HEK293 (cell line): Measurements from ENCODE around the gene C6orf58.

Experiments
- GLIS2 ChIP-seq: fragments of 450-650 bp; formaldehyde crosslinking; IDR thresholded peaks from 2 replicates; pipeline ENCODE4 v1.5.1; 2016; ENCODE audit warnings: missing biosample characterization, missing genetic modification characterization
- MYNN ChIP-seq: fragments of 450-650 bp; formaldehyde crosslinking; IDR thresholded peaks from 2 replicates; pipeline ENCODE4 v1.5.1; 2016; ENCODE audit warnings: missing biosample characterization, missing genetic modification characterization, borderline replicate concordance
- ZBTB7A ChIP-seq: fragments of 450-650 bp; formaldehyde crosslinking; IDR thresholded peaks from 2 replicates; pipeline ENCODE4 v1.5.1; 2016; ENCODE audit warnings: low read depth, missing biosample characterization, missing genetic modification characterization
- ZNF175 ChIP-seq: fragments of 450-650 bp; formaldehyde crosslinking; IDR thresholded peaks from 2 replicates; pipeline ENCODE4 v1.5.1; 2016; ENCODE audit warnings: missing biosample characterization, missing genetic modification characterization
- ZNF2 ChIP-seq: fragments of 450-650 bp; formaldehyde crosslinking; IDR thresholded peaks from 2 replicates; pipeline ENCODE4 v1.5.1; 2016; ENCODE audit warnings: missing biosample characterization, missing genetic modification characterization
- ZNF324 ChIP-seq: fragments of 450-650 bp; formaldehyde crosslinking; IDR thresholded peaks from 2 replicates; pipeline ENCODE4 v1.5.1; 2016; ENCODE audit warnings: missing biosample characterization, missing genetic modification characterization
- ZNF354C ChIP-seq: fragments of 450-650 bp; formaldehyde crosslinking; IDR thresholded peaks from 2 replicates; pipeline ENCODE4 v1.5.1; 2016; ENCODE audit warnings: missing biosample characterization, missing genetic modification characterization, low read depth, borderline replicate concordance
- ZNF785 ChIP-seq: fragments of 450-650 bp; formaldehyde crosslinking; IDR thresholded peaks from 2 replicates; pipeline ENCODE4 v1.5.1; 2016; ENCODE audit warnings: missing biosample characterization, missing genetic modification characterization
- TF ChIP-seq, protein P1 (sequence below): fragments of 450-650 bp; IDR thresholded peaks from 2 replicates; pipeline ENCODE4 v1.5.1; 2018; ENCODE audit warnings: missing biosample characterization, missing genetic modification characterization
- TF ChIP-seq, protein P2 (sequence below): fragments of 450-650 bp; formaldehyde crosslinking; optimal IDR thresholded peaks from 2 replicates; pipeline ENCODE3; 2016; ENCODE audit warnings: missing biosample characterization, mild to moderate bottlenecking, missing genetic modification characterization
- TF ChIP-seq, protein P3 (sequence below): fragments of 450-650 bp; formaldehyde crosslinking; IDR thresholded peaks from 2 replicates; pipeline ENCODE4 v1.5.1; 2016; ENCODE audit warnings: missing biosample characterization, missing genetic modification characterization
- TF ChIP-seq, protein P4 (sequence below): fragments of 450-650 bp; formaldehyde crosslinking; IDR thresholded peaks from 2 replicates; pipeline ENCODE4 v1.5.1; 2016; ENCODE audit warnings: missing biosample characterization, missing genetic modification characterization
- TF ChIP-seq, protein P5 (sequence below): sonication (generic); formaldehyde crosslinking; IDR thresholded peaks from 2 replicates; pipeline ENCODE4 v1.8.1; 2022; ENCODE audit warnings: mild to moderate bottlenecking, moderate library complexity, missing genetic modification reagents
- TF ChIP-seq, protein P6 (sequence below): fragments of 450-650 bp; formaldehyde crosslinking; IDR thresholded peaks from 2 replicates; pipeline ENCODE4 v1.5.1; 2016; ENCODE audit warnings: missing biosample characterization, missing genetic modification characterization

DNA sequence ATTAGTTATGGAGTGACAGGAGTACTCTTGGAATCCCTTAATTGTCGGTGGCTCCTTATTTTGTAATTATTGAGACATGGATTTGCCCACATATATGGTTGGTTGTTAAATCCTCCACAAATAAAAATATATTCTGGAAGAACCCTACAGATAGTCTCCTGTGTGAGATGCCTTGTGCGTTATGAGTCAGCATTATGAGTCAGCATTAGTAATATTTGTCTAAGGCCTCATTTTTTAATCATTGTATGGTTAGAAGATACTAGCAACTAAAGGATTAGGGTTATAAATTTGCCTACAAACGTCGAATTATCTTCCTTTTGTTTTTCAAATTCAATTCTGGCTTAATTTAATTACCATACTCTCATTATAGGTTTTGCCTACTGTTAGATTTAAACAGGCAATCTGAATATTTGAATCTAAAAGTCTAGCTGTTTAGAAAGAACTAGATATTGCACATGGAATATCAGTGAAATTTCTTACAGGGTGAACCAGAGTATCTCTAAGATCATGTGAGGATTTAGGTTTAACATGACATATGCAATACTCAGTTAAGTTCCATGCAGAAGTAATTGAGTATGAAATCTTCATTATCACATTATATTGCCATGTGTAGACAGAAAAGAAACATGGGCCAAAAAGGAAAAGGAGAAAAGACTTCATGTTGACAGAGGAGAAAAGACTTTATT, 5.9 kb downstream of the C6orf58 start:
- TF ChIP-seq, protein P1, sequence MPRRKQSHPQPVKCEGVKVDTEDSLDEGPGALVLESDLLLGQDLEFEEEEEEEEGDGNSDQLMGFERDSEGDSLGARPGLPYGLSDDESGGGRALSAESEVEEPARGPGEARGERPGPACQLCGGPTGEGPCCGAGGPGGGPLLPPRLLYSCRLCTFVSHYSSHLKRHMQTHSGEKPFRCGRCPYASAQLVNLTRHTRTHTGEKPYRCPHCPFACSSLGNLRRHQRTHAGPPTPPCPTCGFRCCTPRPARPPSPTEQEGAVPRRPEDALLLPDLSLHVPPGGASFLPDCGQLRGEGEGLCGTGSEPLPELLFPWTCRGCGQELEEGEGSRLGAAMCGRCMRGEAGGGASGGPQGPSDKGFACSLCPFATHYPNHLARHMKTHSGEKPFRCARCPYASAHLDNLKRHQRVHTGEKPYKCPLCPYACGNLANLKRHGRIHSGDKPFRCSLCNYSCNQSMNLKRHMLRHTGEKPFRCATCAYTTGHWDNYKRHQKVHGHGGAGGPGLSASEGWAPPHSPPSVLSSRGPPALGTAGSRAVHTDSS (tag by site-specific recombination), result no peak
- TF ChIP-seq, protein P2, sequence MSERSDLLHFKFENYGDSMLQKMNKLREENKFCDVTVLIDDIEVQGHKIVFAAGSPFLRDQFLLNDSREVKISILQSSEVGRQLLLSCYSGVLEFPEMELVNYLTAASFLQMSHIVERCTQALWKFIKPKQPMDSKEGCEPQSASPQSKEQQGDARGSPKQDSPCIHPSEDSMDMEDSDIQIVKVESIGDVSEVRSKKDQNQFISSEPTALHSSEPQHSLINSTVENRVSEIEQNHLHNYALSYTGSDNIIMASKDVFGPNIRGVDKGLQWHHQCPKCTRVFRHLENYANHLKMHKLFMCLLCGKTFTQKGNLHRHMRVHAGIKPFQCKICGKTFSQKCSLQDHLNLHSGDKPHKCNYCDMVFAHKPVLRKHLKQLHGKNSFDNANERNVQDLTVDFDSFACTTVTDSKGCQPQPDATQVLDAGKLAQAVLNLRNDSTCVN (tag by site-specific recombination), result no peak
- TF ChIP-seq, protein P3, sequence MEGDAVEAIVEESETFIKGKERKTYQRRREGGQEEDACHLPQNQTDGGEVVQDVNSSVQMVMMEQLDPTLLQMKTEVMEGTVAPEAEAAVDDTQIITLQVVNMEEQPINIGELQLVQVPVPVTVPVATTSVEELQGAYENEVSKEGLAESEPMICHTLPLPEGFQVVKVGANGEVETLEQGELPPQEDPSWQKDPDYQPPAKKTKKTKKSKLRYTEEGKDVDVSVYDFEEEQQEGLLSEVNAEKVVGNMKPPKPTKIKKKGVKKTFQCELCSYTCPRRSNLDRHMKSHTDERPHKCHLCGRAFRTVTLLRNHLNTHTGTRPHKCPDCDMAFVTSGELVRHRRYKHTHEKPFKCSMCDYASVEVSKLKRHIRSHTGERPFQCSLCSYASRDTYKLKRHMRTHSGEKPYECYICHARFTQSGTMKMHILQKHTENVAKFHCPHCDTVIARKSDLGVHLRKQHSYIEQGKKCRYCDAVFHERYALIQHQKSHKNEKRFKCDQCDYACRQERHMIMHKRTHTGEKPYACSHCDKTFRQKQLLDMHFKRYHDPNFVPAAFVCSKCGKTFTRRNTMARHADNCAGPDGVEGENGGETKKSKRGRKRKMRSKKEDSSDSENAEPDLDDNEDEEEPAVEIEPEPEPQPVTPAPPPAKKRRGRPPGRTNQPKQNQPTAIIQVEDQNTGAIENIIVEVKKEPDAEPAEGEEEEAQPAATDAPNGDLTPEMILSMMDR (tag by site-specific recombination), result no peak
- no peak for TF ChIP-seq ZNF175 (tag by site-specific recombination)
- TF ChIP-seq ZBTB7A (tag by site-specific recombination), result no peak
- no peak for TF ChIP-seq ZNF324 (tag by site-specific recombination)
- TF ChIP-seq, protein P4, sequence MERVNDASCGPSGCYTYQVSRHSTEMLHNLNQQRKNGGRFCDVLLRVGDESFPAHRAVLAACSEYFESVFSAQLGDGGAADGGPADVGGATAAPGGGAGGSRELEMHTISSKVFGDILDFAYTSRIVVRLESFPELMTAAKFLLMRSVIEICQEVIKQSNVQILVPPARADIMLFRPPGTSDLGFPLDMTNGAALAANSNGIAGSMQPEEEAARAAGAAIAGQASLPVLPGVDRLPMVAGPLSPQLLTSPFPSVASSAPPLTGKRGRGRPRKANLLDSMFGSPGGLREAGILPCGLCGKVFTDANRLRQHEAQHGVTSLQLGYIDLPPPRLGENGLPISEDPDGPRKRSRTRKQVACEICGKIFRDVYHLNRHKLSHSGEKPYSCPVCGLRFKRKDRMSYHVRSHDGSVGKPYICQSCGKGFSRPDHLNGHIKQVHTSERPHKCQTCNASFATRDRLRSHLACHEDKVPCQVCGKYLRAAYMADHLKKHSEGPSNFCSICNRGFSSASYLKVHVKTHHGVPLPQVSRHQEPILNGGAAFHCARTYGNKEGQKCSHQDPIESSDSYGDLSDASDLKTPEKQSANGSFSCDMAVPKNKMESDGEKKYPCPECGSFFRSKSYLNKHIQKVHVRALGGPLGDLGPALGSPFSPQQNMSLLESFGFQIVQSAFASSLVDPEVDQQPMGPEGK (tag by site-specific recombination), result no peak
- TF ChIP-seq GLIS2, result no peak
- no peak for TF ChIP-seq ZNF785
- TF ChIP-seq ZNF354C, result no peak
- TF ChIP-seq, protein P5, sequence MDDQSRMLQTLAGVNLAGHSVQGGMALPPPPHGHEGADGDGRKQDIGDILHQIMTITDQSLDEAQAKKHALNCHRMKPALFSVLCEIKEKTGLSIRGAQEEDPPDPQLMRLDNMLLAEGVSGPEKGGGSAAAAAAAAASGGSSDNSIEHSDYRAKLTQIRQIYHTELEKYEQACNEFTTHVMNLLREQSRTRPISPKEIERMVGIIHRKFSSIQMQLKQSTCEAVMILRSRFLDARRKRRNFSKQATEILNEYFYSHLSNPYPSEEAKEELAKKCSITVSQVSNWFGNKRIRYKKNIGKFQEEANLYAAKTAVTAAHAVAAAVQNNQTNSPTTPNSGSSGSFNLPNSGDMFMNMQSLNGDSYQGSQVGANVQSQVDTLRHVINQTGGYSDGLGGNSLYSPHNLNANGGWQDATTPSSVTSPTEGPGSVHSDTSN (CRISPR knock-in tag), result no peak
- TF ChIP-seq MYNN (tag by site-specific recombination), result no peak
- no peak for TF ChIP-seq ZNF2 (tag by site-specific recombination)
- TF ChIP-seq, protein P6, sequence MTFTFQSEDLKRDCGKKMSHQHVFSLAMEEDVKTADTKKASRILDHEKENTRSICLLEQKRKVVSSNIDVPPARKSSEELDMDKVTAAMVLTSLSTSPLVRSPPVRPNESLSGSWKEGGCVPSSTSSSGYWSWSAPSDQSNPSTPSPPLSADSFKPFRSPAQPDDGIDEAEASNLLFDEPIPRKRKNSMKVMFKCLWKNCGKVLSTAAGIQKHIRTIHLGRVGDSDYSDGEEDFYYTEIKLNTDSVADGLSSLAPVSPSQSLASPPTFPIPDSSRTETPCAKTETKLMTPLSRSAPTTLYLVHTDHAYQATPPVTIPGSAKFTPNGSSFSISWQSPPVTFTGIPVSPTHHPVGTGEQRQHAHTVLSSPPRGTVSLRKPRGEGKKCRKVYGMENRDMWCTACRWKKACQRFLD (tag by site-specific recombination), result no peak
